Lower leg skin (tissue), 3 donors: ENCODE data around the gene SMIM32.

Source experiments
- CTCF ChIP-seq, 3 donors: fragments of 450-650 bp; IDR thresholded peaks; one replicate each; pipeline ENCODE4 v1.5.1; 2016; ENCODE audit warnings: antibody characterized with exemption in 3 of 3, mild to moderate bottlenecking in 3 of 3, moderate library complexity in 2 of 3
- POLR2A ChIP-seq, 2 donors: fragments of 450-650 bp; IDR thresholded peaks; one replicate each; pipeline ENCODE4 v1.6.1; 2016 to 2017; ENCODE audit warnings: antibody characterized with exemption in 2 of 2, mild to moderate bottlenecking in 1 of 2, moderate library complexity in 1 of 2

GRCh38 chr5:136159457-136159856 is 33.5 kb downstream of the SMIM32 start:
- TF ChIP-seq CTCF (IDR thresholded peaks at IDR 0.05) (no peak), POLR2A (IDR thresholded peaks at IDR 0.05) (no peak)
